NCI-H524 treated with DMSO at 0.1 percent for 48 hours (cell line): ENCODE data around the gene SP3.
A peak's percentile ranks its signal among the peaks of the same experiment; 100 is the strongest.

ENCODE experiments used
- DNase-seq: peaks from one replicate; lab custom pipeline; 2025; lab: John Stamatoyannopoulos, UW

The SP3 gene

GRCh38 chr2:173965372-173966025 lies at the start of gene SP3:
TSS of gene SP3 (minus strand) at chr2:173965373. CDS start at chr2:173965171, 202 bp downstream.
- peak; percentile 78 for DNase-seq

GRCh38 chr2:174014699-174015070 lies 49.5 kb upstream of the SP3 start:
- no peak for DNase-seq

GRCh38 chr2:174014011-174014698 lies 49.0 kb upstream of the SP3 start:
- DNase-seq, result no peak

- DNase-seq, result no peak
Measured at GRCh38 chr2:174013315-174013751, 48.2 kb upstream of the SP3 start.

GRCh38 chr2:174012347-174013314 lies 47.5 kb upstream of the SP3 start:
- DNase-seq, result no peak

GRCh38 chr2:174011796-174012195 lies 46.6 kb upstream of the SP3 start:
- no peak for DNase-seq

GRCh38 chr2:174011173-174011572 lies 46.0 kb upstream of the SP3 start:
- no peak for DNase-seq

- no peak for DNase-seq
Measured at GRCh38 chr2:174009488-174010223, 44.5 kb upstream of the SP3 start.

GRCh38 chr2:174008720-174009119 lies 43.5 kb upstream of the SP3 start:
- no peak for DNase-seq

- no peak for DNase-seq
Measured at GRCh38 chr2:174007010-174007409, 41.8 kb upstream of the SP3 start.

- no peak for DNase-seq
Measured at GRCh38 chr2:174005801-174006419, 40.7 kb upstream of the SP3 start.

- DNase-seq, result no peak
Measured at GRCh38 chr2:174004905-174005605, 39.9 kb upstream of the SP3 start.

- DNase-seq, result no peak
Measured at GRCh38 chr2:174003720-174004695, 38.8 kb upstream of the SP3 start.

- DNase-seq, result no peak
Measured at GRCh38 chr2:174002679-174003078, 37.5 kb upstream of the SP3 start.

- DNase-seq, result no peak
Measured at GRCh38 chr2:174001107-174001506, 35.9 kb upstream of the SP3 start.

GRCh38 chr2:173999724-174000123 lies 34.6 kb upstream of the SP3 start:
- no peak for DNase-seq

GRCh38 chr2:173999272-173999671 lies 34.1 kb upstream of the SP3 start:
- no peak for DNase-seq

GRCh38 chr2:173998386-173998785 lies 33.2 kb upstream of the SP3 start:
- DNase-seq, result no peak

GRCh38 chr2:173997753-173998152 lies 32.6 kb upstream of the SP3 start:
- no peak for DNase-seq

GRCh38 chr2:173997269-173997668 lies 32.1 kb upstream of the SP3 start:
- DNase-seq, result no peak
